T-helper 1 cell treated with Interleukin-12 subunit alpha and Interleukin-12 subunit beta and Interleukin-4 antibody, amounts not matched to agents 30 ng/mL and 1 ng/mL, for 36 hours (primary cell): Measurements from ENCODE around the gene KIAA0753. TPM values are rescaled to one million over a fixed set of nuclear protein-coding genes. Genes with fewer than 3 reads are reported as not detected.

Experiments used
- total RNA-seq: library from RNA; stranded (reverse); gene quantifications from 2 replicates; pipeline ENCODE4 v1.2.3, GENCODE V29; 2022

KIAA0753 gene
- total RNA-seq, 1 donor from 2014 or later = 22.4 TPM

Other genes starting within 250 kb of the KIAA0753 start
- gene AIPL1, start 205.6 kb downstream of the KIAA0753 start, total RNA-seq = not detected in 2 replicates
- 19.6 and 19.9 TPM in 2 replicates for gene PIMREG, start 196.3 kb downstream of the KIAA0753 start, total RNA-seq
- gene PITPNM3, start 84.2 kb downstream of the KIAA0753 start, total RNA-seq = 0.83 and 1.0 TPM in 2 replicates
- 70.8 and 75.7 TPM in 2 replicates for gene TXNDC17, start 349 bp upstream of the KIAA0753 start, total RNA-seq
- 19.1 and 23.7 TPM in 2 replicates for gene MED31, start 10.9 kb upstream of the KIAA0753 start, total RNA-seq
- gene C17orf100, start 11.1 kb upstream of the KIAA0753 start, total RNA-seq = 2.0 and 2.3 TPM in 2 replicates
- gene SLC13A5, start 72.7 kb upstream of the KIAA0753 start, total RNA-seq = not detected in 2 replicates
- gene XAF1, start 115.3 kb upstream of the KIAA0753 start, total RNA-seq = 432 and 434 TPM in 2 replicates
- 5.5 and 6.4 TPM in 2 replicates for gene FBXO39, start 135.5 kb upstream of the KIAA0753 start, total RNA-seq
- not detected in 2 replicates for gene TEKT1, start 191.0 kb upstream of the KIAA0753 start, total RNA-seq